GM19372 (cell line): ENCODE data around the gene PLA2G4F.
"Not testable (repeated sequence)": the region's sequence is repeated elsewhere in the genome, so short reads cannot be mapped to it uniquely, and the experiment has no call there.

Source experiments
- ATAC-seq: cut with Tn5 transposase; IDR thresholded peaks from one replicate; pipeline ENCODE4 v1.9.1; 2021; ENCODE audit warnings: mild to moderate bottlenecking, low read depth, moderate library complexity; ENCODE audit not compliant: unreplicated experiment

Gene PLA2G4F

DNA sequence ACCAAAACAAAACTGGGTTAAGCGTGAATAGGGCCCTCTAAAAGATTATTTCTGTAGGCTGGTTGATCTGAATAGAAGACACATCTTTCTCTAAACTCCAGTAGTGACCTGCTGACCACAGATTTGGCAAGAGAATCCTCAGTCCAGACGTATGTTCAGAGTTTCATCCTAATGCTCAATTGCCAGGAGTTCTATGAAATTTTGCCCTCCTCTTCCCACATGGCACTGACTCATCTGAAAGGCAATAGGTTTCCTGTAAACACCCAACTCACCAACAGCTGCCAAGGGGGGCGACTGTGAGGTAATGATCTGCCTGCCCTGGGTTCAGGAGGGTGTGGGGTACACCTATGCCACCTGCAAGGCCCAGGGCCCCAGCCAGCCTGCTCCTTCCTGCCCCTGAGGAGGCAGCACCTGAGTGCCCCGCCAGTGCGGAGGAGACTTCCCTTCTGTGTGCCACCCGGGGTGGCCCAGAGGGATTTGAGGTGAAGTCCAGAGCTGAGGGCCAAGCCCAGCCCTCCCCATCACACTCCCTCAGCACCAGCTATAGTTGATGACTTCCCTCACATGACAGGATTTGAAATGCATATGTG, 53.7 kb downstream of the PLA2G4F start:
- ATAC-seq = no peak

DNA sequence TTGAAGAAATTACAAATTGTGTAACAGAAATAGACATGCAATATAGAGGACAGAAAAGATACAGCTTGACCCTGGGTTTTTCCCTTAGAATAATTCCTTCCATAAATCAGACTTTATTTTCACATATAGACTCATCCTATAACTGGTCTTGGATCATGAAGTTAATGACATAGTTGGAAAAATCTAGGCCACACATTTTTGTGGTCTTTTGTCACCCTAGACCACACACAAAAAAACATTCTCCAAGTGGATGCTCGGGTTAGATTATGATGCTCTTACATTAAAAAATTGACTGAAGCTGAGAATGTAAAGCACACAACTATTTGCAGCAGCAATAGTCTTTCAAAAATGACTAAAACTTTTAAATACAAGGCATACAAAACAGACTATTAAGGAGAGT, 54.6 kb downstream of the PLA2G4F start:
- ATAC-seq = no peak

DNA sequence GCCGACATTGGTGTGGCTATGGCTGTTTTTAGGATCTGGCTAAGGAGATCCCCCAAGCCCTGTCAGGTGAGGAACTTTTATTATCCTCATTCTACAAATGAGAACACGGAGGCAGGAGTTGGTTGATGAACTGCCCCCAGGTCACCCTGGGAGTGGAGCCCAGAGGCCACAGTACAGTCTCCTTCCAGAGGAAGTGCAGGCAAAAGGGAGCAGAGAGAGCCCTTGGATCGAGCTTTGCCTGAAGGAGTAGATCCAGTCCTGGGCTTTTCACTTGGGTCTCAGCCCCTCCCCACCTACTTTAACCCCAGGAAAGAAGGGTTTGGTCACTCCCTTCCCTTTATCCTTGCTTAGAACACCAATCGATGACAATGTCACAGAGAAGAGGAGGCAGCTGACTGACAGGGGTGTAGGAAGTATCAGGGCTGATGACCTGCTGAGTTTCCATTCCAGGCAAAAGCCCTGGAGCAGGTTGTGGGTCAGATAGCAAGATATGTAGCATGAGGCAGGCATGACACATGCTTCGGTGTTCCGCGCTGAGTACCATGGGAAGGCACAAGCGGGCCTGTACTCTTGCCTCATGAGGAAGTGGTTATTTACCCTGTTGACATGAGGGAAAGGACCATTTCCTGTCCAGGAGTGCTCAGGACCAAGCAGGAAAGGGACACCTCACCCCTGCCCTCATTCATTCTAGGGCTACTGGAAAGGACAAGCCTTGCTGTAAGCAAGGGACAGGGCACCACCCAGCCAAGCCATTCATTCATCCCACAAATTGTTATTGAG, 56.2 kb downstream of the PLA2G4F start:
- ATAC-seq = no peak

DNA sequence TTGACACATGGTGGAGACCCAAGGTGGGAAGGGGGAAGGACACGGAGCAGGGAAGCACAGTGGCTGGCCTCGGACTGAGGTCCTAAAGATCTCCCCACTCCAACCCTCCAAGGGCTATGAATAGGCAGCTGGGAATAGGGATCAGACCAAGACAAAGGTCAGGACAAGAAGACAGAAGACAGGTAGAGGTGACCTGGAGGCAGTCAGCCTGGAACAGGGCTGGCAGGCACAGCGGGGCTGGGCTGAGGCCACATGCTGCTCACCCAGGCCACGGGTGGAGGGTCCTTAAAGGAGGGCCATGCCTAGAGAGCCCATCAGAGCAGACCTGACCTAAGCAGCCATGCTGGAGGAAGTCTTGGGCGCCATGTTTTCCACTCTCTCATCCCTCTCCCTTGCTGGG, 59.4 kb downstream of the PLA2G4F start:
- ATAC-seq = no peak

DNA sequence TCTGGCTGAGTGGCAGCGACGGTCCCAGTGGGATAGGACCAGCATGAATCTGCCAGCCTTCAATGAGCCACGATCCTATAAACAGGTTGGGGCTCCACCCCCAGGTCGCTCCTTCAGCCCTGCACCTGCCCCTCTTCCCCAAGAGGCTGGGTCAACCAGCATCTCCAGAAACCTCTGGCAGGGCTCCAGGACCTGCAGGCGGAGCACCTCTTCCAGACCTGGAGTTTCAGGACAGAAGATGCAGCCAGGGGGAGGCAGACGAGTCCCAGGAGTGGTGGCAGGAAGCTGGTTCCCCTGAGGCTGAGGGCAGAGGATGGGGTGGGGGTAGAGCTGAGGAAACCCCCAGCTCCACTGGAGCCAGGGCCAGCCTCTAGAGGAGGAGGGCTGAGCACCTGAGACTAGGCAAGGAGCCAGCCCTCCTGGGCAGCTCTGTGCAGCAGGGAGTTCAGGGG, 61.9 kb downstream of the PLA2G4F start, which contains the start of gene PLA2G4D:
TSS of gene PLA2G4D (minus strand) at position 51 of the 452 bp plus-strand sequence. CDS start 103 bp downstream, outside the sequence.
- ATAC-seq = no peak

DNA sequence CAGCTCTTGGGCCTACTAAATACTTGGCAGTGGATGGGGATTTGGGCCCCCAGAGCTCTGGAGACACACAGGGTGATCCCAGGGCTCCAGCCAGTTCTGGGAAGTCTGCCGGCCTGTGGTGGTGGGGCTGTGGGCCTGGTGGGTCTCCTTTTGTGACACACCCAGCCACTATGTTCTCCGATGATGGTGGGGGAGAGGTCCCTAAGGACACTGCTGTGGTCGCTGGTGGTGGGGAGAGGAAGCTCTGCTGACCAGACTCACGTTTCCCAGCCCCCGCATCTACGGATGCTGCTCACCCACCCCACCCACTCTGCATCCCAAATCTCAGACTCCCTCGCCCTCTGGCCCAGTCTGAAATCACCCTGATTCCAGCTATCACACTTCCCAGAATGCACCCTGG, 62.5 kb downstream of the PLA2G4F start:
- ATAC-seq = no peak

DNA sequence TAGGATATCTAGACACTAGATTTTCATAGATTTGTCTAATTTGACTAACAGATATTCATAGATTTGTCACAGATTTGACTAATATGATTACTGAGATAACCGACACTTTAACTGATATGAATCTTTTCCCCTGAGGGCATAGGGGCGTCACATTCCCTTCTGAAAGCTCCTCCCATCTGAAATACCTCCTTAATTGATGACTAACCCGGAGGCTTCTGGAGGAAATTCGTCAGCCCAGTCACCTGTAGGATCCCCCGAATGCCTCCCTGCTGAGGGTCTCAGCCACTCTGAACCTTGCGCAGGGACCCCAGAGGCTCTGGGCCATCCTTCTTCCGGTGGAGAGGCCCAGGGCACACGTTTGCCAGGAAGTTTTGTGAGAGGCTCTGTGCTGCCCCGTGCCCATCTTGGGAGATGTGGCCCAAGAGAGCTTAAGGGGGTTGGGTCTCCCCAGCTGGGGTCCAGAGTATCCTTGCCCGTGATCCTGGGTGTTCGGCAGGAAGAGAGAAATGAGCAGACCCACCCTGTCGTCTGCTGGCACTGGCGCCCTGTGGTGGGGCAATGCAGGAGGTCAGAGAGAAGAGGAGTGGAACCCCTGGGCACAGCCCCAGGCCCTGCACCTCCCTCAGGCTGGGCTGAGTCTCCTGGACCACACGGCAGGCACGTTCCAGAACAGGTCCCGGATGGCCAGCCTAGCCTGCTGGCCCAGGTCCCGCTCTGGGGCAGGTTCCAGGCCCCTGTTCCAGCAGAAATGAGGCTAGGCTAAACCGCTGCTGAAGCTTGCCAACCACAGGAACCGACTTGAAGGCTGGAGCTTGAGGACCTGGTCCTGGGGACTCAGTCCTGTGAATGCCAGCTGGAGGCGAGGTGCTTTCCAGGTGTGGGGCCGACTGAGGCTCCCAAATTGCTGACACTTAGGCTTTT, 63.8 kb downstream of the PLA2G4F start:
- no peak for ATAC-seq

DNA sequence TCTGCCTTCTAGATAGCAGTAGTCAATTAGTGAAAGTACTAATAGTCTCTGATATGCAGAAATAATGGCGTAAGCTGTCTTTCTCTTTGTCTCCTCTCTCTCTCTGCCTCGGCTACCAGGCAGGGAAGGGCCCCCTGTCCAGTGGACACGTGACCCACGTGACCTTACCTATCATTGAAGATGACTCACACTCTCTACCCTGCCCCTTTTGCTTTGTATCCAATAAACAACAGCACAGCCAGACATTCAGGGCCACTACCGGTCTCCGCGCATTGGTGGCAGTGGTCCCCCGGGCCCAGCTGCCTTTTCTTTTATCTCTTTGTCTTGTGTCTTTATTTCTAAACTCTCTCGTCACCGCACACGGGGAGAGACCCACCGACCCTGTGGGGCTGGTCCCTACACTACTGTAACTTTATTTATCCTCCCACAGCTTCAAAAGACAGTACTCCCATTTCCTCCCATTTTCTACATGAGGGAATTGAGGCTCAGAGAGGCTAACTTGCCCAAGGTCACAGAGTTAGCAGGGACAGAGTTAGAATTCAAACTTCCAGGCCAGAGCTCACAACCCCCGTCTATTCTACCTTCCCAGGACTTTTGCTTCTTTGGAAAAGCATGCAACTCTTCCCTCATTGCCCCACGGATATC, 64.6 kb downstream of the PLA2G4F start:
- not testable (repeated sequence) for ATAC-seq

DNA sequence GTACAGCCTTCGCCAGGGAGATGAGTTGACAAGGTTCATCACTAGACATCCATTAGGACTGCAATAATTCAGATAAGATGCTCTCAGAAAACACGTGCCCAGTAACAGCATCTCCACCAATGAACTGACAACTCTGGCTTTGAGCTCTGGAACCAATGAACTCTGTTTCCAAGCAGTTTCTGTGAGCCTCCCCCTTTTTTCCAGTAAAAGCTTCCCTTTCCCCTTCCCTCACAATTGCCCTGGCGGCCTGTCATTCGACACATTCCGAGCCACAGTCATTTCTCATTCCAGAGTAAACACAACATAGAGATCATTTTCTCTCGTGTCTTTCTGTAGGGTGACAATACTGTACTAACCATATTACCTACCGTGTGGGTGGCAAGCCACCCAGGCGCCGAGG, 65.7 kb downstream of the PLA2G4F start:
- ATAC-seq = no peak

DNA sequence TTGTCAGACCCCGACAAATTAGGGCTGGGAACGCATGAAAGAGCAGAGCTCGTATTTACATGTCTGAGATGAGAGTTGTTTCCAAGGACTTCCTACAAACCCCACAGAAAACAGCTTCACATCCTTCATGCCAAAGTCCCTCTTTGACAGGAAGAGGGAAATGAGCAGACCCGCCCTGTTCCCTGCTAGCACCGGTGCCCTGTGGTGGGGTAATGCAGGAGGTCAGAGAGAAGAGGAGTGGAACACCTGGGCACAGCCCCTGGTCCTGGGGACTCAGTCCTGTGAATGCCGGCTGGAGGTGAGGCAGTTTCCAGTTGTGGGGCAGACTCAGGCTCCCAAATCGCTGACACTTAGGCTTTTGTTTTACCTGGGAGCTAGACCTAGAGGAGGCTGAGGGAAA, 66.1 kb downstream of the PLA2G4F start:
- ATAC-seq = no peak

DNA sequence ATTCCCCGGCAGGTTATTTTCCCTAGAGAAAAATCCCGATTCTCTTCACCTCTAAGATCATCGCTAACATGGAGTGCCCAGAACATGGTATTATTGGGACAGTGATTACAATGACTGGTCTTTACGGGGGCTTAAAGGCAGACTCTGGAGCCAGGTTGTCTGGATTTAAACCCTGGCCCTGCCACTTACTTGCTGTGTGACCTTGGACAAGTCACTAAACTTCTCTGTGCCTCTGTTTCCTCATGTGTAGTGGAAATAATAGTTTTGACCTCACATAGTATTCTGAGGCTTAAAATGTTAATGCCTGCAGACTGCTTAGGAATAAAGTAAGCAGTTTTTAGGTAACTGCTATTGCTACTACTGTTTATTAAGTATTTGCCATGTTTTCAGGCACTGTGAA, 66.5 kb downstream of the PLA2G4F start:
- ATAC-seq = no peak
